ENCODE data around the gene GOLGA8A.
"Not testable (repeated sequence)": the region's sequence is repeated elsewhere in the genome, so short reads cannot be mapped to it uniquely, and the experiment has no call there.

GRCh38 chr15:34433956-34434626 is 3.5 kb downstream of the GOLGA8A start:
- TF ChIP-seq CTCF (IDR thresholded peaks at IDR 0.05 in 2 of 3, conservative IDR thresholded peaks at IDR 0.05 in 1 of 3; ENCODE audit: borderline replicate concordance in 1 of 3, insufficient read depth in 1 of 3, low read depth in 2 of 3, low read length in 2 of 3); POLR2A (IDR thresholded peaks at IDR 0.05; ENCODE audit: borderline replicate concordance, extremely low read depth, insufficient read depth, insufficient read length); SIN3A (IDR thresholded peaks at IDR 0.05; ENCODE audit: low read depth); SP1 (IDR thresholded peaks at IDR 0.05; ENCODE audit: low read depth); RAD21 (IDR thresholded peaks at IDR 0.05; ENCODE audit: low read depth); POLR2AphosphoS5 (IDR thresholded peaks at IDR 0.05; ENCODE audit: low read depth, low read length); YY1 (IDR thresholded peaks at IDR 0.05; ENCODE audit: extremely low read depth, insufficient replicate concordance, low read depth, low read length); FOSL1 (IDR thresholded peaks at IDR 0.05; ENCODE audit: low read depth); EZH2 (IDR thresholded peaks at IDR 0.05): not testable (repeated sequence)
